ENCODE data around the gene C10orf90.

DNA sequence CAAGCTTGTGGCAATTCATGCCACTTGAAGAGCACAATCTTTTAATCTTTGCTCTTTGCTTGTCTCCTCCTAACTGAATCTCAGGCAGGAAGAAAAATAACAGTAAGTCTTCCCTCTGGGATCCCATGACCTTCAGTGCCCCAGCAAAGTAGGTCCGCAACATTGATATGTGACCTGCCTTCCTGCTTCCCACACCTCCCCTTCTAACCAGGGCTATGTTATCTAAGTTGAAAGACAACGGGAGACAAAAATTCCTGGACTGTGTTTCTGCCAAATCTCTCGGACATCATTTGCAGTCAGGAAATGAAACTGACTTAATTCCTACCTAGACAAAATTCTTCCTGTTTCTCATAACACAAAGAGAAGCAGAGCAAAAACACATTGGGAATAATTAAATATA lies 53.8 kb downstream of the C10orf90 start:
- TF ChIP-seq ZBTB21 (tag by site-specific recombination; IDR thresholded peaks at IDR 0.05) = no peak
- TF ChIP-seq ZNF768 (tag by site-specific recombination; IDR thresholded peaks at IDR 0.05) = no peak
- TF ChIP-seq ZNF37A (tag by site-specific recombination; IDR thresholded peaks at IDR 0.05) = no peak
- no peak for TF ChIP-seq YY1 (tag by site-specific recombination; IDR thresholded peaks at IDR 0.05)
- TF ChIP-seq, protein P1, sequence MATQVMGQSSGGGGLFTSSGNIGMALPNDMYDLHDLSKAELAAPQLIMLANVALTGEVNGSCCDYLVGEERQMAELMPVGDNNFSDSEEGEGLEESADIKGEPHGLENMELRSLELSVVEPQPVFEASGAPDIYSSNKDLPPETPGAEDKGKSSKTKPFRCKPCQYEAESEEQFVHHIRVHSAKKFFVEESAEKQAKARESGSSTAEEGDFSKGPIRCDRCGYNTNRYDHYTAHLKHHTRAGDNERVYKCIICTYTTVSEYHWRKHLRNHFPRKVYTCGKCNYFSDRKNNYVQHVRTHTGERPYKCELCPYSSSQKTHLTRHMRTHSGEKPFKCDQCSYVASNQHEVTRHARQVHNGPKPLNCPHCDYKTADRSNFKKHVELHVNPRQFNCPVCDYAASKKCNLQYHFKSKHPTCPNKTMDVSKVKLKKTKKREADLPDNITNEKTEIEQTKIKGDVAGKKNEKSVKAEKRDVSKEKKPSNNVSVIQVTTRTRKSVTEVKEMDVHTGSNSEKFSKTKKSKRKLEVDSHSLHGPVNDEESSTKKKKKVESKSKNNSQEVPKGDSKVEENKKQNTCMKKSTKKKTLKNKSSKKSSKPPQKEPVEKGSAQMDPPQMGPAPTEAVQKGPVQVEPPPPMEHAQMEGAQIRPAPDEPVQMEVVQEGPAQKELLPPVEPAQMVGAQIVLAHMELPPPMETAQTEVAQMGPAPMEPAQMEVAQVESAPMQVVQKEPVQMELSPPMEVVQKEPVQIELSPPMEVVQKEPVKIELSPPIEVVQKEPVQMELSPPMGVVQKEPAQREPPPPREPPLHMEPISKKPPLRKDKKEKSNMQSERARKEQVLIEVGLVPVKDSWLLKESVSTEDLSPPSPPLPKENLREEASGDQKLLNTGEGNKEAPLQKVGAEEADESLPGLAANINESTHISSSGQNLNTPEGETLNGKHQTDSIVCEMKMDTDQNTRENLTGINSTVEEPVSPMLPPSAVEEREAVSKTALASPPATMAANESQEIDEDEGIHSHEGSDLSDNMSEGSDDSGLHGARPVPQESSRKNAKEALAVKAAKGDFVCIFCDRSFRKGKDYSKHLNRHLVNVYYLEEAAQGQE (tag by site-specific recombination; IDR thresholded peaks at IDR 0.05) = no peak
- TF ChIP-seq ZBTB8A (tag by site-specific recombination; IDR thresholded peaks at IDR 0.05) = no peak
- TF ChIP-seq, protein P2, sequence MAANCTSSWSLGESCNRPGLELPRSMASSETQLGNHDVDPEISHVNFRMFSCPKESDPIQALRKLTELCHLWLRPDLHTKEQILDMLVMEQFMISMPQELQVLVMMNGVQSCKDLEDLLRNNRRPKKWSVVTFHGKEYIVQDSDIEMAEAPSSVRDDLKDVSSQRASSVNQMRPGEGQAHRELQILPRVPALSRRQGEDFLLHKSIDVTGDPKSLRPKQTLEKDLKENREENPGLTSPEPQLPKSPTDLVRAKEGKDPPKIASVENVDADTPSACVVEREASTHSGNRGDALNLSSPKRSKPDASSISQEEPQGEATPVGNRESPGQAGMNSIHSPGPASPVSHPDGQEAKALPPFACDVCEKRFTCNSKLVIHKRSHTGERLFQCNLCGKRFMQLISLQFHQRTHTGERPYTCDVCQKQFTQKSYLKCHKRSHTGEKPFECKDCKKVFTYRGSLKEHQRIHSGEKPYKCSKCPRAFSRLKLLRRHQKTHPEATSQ (tag by site-specific recombination; IDR thresholded peaks at IDR 0.05) = no peak
- no peak for TF ChIP-seq ZNF175 (tag by site-specific recombination; IDR thresholded peaks at IDR 0.05)
- TF ChIP-seq, protein P3, sequence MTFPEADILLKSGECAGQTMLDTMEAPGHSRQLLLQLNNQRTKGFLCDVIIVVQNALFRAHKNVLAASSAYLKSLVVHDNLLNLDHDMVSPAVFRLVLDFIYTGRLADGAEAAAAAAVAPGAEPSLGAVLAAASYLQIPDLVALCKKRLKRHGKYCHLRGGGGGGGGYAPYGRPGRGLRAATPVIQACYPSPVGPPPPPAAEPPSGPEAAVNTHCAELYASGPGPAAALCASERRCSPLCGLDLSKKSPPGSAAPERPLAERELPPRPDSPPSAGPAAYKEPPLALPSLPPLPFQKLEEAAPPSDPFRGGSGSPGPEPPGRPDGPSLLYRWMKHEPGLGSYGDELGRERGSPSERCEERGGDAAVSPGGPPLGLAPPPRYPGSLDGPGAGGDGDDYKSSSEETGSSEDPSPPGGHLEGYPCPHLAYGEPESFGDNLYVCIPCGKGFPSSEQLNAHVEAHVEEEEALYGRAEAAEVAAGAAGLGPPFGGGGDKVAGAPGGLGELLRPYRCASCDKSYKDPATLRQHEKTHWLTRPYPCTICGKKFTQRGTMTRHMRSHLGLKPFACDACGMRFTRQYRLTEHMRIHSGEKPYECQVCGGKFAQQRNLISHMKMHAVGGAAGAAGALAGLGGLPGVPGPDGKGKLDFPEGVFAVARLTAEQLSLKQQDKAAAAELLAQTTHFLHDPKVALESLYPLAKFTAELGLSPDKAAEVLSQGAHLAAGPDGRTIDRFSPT (tag by site-specific recombination; IDR thresholded peaks at IDR 0.05) = no peak

Measured in HEK293 (cell line).